Measurements from ENCODE around the gene CCP110. TPM values are rescaled to one million over a fixed set of nuclear protein-coding genes. Genes with fewer than 3 reads are reported as not detected.

Gene CCP110
- total and polyA plus RNA-seq, 2 of the 13 experiments (the other 11 are each of a cell fraction or from before 2014, with no cell fraction given), result 10.0 to 11.1 TPM

GRCh38 chr16:19555186-19555937 lies 31.6 kb downstream of the CCP110 start, which contains the start of gene VPS35L (continued):
- TF ChIP-seq KIAA2018 (CRISPR knock-in tag; IDR thresholded peaks at IDR 0.05; ENCODE audit: borderline replicate concordance) (no peak), ZNF230 (CRISPR knock-in tag; IDR thresholded peaks at IDR 0.05) (peak; percentile 96; the same call in 1 of the 2 replicates), ZNF512 (CRISPR knock-in tag; IDR thresholded peaks at IDR 0.05) (peak; percentile 80; the same call in 1 of the 2 replicates), NPAS2 (CRISPR knock-in tag; IDR thresholded peaks at IDR 0.05; ENCODE audit: borderline replicate concordance) (no peak), ZNF17 (CRISPR knock-in tag; IDR thresholded peaks at IDR 0.05) (no peak), SSRP1 (CRISPR knock-in tag; IDR thresholded peaks at IDR 0.05) (peak; percentile 75; the same call in 1 of the 2 replicates), ZNF792 (CRISPR knock-in tag; IDR thresholded peaks at IDR 0.05) (peak; percentile 85), CENPBD1 (CRISPR knock-in tag; IDR thresholded peaks at IDR 0.05; ENCODE audit: borderline replicate concordance, low read depth) (no peak), ZNF205 (CRISPR knock-in tag; IDR thresholded peaks at IDR 0.05) (peak; percentile 63), RBFOX2 (IDR thresholded peaks at IDR 0.05; ENCODE audit: low read depth, low read length) (peak; percentile 79), CHD2 (IDR thresholded peaks at IDR 0.05; ENCODE audit: low read depth, low read length) (no peak), SMARCC2 (IDR thresholded peaks at IDR 0.05) (no peak), KLF6 (CRISPR knock-in tag; IDR thresholded peaks at IDR 0.05) (no peak; the same call in 1 of the 2 replicates), ZNF766 (CRISPR knock-in tag; IDR thresholded peaks at IDR 0.05; ENCODE audit: borderline replicate concordance) (0 out of 2 replicates have a peak, but pooled peaks have one; percentile 39), GATAD1 (CRISPR knock-in tag; IDR thresholded peaks at IDR 0.05) (peak; percentile 68), DRAP1 (CRISPR knock-in tag; IDR thresholded peaks at IDR 0.05) (no peak; the same call in 1 of the 2 replicates), TERF1 (CRISPR knock-in tag; IDR thresholded peaks at IDR 0.05) (no peak), MED1 (CRISPR knock-in tag; IDR thresholded peaks at IDR 0.05) (no peak; the same call in none of the 2 replicates), HNF4A (CRISPR knock-in tag; IDR thresholded peaks at IDR 0.05) (peak; percentile 31)
